HG02763 (cell line): ENCODE results near the gene VWA5B1.

Experiments
- ATAC-seq: cut with Tn5 transposase; IDR thresholded peaks from one replicate; pipeline ENCODE4 v1.9.1; 2021; ENCODE audit warnings: mild to moderate bottlenecking, moderate library complexity; ENCODE audit not compliant: unreplicated experiment

Gene VWA5B1

DNA sequence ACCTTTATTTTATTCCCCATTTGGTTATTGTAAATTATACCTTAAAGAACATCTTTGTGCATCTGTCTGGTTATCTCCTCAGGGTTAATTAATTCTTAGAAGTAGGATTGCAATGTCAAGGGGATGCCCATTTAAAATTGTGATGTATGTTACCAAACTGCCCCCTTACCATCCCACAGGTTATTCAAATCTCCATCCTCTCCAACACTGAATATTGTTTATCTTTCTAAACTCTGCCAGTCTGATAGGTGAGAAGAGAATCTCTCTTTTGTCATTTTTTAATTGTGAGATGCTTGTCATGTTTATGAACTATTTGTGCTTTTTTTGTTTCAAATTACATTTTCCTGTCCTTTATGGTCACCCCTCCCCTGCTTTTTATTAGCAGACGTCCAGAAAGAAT is 55.8 kb downstream of the VWA5B1 start:
- ATAC-seq = no peak

DNA sequence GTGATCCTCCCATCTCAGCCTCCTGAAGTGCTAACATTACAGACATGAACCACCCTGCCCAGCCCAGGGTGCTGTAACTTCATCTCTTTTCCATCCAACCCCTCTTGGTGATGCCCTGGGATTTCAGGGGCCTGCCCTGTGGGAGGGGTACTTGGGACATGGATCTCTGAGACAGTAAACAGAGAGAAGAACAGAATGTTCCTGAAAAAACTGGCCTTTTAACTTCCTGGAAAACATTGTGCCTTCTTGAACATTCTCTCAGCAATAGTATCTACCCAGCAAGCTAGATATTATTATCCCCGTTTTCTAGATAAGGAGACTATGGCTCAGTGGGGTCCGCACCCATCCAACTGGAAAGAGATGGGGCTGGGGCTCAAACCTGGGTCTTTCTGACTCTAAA is 57.0 kb downstream of the VWA5B1 start:
- no peak for ATAC-seq

DNA sequence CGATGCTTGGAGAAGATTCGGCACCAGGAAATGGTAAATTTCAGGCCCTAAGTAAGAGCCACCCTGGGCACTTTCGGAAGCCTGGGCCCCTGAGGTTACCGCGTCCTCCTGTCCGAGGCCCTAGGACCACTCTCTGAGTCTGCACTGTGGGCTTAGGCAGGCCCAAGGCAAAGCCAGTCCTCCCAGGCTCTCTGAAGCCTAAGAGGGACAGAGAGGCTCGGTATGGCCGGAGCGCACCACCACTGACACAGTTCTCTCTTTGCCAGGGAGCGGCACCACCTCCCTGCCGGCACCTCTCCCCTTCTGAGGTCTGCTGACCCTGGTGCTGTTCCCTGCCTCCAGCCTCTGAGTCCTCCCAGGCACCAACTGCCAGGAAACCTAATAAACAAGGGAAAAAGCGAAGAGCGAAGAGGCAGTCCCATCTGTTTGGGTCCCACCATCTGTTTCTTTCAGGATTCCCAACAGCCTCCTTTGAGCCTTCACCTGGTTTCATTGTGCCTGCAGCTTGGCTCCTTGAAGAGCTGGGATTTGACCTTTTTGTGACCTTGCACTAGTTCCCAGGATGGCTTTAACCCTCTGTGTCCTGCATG is 57.7 kb downstream of the VWA5B1 start:
- no peak for ATAC-seq

DNA sequence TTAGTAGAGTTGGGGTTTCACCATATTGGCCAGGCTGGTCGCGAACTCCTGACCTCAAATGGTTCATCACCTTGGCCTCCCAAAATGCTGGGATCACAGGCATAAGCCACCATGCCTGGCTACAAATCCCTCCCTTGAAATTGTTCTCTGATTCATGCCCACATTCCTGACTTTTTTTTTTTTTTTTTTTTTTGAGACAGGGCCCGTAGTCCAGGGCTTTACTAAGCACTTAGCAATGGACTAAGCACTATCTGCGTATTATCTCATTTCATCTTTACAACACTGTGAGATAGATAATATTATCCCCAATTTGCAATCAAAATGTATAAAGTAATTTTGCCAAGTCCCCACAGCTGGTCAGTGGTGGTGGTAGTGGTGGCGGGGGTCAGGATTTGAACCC is 58.9 kb downstream of the VWA5B1 start:
- no peak for ATAC-seq

DNA sequence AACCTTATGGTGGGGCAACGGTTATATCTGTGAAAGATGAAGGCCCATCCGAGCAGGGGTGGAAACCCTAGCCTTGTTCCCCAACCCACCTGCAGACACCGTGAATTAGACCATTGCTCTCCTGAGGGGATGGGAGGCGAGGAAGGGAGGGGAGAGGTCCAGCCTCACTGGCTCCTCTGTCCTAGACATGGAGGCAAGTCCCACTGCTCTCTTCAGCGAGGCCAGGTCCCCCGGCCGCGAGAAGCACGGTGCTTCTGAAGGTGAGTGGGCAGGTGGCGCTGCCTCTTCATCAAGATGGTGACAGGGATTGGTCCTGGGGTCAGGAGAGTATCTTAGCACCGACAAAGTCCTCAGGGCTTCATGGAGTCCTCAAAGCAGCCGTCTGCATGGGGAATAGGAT is 59.3 kb downstream of the VWA5B1 start:
- no peak for ATAC-seq

DNA sequence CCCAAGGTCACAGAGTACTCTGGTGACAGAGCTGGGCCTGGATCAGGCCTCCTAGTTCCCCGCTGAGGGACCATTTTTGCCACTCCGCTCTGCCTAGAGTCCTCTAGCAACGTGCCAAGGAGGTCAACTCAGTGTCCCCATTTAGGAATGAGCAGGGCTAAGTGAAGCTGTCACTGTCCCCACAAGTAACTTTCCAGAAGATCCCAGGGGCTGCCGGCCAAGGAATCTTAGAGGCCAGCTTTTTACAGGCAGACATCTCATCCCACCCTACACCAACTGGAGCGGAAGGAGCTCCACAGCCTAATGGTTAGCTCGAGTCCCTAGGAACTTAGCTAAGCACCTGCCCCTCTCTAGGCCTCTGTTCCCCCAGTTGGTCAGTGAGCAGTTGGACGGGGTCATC is 59.7 kb downstream of the VWA5B1 start:
- ATAC-seq = no peak

DNA sequence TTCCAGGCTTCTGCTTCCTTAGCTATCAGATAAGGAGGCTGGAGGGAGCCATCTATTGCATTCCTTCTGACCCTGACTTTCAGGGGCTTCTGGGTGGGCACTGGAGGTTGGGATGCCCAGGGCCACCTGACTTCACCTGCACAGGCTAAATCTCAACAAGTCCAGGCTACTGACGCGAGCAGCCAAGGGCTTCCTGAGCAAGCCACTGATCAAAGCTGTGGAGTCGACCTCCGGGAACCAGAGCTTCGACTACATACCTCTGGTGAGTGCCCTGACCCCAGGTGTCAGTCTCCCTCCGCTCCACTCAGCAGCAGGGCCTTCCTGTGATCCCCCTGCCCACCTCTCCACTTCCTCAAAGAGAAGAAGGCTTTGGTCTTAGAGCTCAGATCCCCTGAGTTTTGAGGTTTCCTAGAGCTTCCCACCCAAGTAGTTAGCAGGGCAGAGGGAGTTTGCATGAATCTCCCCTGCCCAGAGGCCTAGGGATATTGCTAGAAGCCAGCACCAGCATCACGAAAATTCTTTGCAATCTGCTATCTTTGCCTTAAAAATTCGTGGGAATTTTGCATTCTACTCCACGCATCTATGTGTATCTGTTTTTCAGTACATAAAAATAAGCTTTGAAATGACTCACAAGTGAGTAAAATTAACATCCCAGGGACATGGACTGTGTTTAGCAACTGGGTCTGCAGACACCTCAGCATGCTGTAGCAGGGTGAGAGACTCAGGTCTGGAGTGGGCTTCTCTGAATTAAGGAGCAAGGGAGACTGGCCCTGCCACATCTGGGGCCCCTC is 61.4 kb downstream of the VWA5B1 start:
- ATAC-seq = no peak

DNA sequence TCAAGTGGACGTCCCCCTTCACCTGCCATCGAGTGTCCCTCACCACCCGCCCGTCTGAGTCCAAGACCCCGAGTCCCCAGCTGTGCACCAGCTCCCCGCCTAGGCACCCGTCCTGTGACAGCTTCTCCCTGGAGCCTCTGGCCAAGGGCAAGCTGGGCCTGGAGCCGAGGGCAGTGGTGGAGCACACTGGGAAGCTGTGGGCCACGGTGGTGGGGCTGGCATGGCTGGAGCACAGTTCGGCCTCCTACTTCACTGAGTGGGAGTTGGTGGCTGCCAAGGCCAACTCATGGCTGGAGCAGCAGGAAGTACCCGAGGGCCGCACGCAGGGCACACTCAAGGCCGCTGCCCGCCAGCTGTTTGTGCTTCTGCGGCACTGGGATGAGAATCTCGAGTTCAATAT is 63.2 kb downstream of the VWA5B1 start:
- ATAC-seq = no peak

DNA sequence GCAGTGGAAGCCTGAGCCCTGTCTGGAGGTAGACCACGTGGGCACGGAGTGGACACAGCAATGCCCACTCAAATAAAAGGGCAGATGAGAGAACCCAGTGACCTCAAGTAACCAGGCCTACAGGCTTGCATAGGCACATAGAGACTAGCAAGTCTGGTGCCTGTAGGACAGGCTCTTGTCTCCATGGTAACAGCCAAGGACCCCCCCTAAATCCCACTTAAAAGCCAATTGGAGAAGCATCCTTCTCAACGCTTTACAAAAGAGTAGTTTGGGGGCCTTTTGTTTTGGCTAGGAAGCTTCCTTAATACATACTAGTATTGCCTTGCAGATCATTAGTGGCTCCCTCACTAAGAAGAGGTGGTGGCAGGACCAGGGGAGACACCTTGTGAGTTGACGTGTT is 63.9 kb downstream of the VWA5B1 start:
- no peak for ATAC-seq

DNA sequence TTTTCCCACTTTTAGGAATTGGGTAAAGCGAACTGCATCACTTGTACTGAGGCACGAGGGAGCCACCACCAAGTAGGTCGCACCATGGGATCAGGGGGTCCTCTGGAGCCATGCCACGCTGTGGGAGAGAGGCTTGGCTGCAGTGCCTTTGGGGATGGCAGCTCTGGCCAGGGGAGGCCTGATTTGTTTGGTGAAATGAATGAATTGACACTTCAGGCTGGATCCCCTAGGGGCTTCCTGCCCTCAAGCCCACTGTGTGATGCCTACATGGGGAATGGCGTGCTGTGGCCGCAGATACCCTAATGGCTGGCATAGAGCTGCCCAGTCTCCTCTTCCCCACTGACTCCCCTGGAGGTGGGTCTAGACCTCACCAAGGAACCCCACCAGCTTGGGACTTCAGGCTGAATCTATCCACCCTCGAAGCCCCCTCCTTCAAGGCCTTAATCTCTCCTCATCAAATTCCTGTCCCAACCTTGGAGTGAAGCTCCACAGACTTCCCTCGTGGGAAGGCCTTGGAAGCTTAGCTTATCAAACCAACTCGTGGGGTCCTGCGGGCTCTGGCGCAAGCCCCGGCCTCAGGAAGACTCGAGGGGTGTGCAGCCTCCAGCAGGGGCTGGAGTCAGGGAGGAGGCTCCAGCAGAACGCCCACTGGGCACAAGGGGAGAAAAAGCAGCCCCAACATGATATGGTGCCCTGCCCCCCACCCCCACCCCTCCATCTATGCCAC is 64.6 kb downstream of the VWA5B1 start:
- ATAC-seq = no peak

DNA sequence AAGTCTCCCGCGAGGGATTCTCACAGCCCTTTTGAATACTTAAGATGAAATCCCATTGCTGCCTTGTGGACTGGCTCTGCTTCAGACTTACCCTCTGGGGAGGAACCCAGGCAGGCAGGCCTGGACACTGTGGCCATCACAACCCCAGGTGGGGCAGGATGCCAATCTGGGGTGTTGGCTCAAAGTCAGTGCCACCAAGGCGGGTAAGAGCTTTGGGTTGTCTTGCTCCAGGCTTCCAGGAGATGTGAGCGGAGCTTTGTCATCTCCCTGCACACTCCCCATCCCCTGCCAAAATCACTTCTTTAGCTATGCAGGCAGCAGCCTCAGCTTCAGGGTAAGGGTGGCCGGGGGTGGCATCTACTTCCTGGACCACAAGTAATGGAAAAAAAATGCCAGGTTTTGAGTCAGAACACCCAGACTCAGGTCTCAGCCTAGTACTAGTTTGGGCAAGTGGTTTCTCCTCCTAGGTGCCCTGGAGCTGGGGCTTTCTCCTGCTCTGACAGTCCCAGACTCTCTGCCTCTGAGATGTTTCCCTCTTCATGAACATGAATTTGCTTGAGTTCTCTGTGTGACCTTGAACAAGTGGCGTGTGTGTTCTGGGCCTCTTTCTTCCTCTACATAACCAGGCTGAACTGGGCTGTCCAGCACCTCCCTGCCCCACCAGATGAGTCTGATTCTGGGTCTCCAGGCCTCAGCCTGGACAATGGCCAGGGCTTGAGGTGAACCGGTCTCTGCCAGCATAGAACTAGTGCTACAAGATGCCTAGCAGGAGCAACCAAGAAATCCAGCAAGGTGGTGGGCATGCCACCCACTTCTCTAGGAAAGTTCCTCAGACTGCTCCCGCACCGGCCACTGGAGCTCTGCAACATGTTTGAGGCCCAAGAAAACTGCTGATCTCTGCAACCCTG is 65.4 kb downstream of the VWA5B1 start:
- ATAC-seq = no peak

DNA sequence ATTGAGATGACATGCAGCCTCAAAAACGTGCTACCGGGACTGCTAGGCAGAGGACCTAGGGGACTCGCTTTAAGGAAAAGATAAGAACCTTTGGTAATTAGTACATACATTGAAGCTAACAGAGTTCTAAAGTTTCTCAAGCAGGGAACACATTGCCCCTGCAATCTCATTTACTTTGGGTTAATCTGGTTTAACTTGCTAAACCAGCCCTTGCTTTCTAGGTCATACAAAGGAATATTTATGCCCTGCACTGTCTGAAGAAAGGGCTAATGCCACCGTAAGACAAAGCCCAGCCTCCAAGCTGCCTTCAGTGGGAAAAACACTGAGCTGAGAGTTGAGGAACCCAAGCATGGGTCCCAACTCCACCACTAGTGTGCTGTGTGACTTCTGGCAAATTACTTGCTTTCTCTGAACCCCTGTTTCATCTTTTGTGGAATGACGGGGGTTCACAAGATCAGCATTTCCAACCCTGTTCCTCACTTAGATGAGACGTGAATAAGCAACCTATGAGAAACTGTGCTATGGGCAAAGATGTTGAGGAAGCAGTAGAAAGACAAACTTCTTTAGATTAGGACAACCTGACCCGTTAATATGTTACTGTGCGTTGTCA is 66.3 kb downstream of the VWA5B1 start:
- no peak for ATAC-seq

DNA sequence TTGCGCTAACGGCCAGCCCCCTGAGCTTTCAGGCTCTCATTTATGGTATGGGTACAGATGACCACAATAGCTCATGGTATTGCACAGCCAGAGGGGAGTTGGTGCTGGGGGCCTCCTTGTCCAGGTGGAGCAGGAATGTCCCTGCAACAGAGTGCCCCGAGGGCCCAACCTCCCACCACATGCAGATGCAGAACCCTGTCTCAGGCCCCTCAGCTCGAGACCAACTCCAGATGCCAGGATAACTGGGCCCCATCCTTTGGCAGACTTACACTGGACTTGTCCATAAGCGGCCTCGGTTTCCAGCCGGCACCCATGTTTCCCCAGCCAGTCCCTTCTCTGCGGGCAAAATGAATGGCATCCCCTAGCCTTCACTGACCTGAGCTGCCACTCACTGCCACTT is 67.1 kb downstream of the VWA5B1 start:
- no peak for ATAC-seq

DNA sequence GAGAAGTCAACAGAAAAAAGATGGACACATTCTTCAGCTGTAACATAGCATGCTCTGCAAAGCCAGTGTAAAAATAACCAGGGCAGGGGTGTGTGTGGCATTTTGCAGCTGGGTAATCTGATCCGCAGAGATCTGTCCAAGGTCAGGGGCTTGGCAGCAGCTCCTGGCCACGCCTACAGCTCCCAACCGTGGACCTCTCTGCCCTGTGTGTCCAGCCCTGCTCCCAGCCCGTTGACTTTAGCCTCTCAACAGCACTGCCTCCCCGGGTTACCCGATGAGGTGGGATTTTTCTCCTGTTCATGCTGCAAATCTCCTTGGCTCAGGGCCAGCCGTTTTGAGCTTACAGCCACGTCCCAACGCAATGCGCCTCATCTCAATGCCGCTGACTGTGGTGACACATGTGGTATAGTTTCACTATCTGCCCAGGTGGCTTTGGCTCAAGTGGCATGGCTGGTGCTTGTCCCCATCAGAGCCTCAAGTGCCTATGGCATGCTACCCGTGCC is 68.1 kb downstream of the VWA5B1 start:
- ATAC-seq = no peak

DNA sequence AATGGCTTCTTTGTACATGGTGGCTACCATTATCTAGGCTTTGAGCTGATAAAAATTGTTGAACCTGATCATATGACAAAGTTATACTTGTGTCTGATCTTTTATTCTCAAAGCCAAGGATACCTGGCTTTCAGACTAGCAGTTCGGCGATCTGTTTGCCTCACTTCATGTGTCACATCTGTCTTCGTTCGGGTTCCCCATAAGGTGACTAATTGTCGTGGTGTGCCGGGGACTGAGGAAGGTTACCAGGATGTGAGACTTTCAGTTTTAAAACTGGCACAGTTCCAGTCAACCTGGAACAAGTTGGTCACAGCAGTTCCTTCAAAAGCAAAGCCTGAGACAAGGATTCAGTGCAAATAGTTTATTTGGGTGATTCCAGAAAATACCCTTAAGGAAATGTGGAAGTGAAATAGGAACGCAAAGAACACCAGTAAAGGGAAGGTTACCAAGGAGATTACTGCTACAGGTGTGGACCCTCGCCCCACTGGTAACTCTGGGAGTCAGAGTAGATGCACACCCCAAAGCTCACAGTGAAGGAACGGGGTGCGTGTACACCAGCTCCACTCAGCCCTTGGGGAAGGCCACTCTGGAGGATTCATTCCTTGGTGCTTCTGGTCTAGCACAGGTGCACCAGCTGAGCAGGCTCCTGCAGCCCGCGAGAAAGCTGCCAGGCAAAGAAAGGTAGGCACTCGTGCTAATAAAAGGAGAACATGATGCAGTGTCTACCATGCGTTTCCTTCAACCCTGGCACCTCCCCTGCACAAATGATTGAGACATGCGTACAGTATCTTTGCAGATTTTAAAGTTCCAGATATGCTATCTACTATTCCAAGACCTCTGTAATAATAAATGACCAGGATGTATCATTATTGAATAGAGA is 69.0 kb downstream of the VWA5B1 start:
- ATAC-seq = no peak

DNA sequence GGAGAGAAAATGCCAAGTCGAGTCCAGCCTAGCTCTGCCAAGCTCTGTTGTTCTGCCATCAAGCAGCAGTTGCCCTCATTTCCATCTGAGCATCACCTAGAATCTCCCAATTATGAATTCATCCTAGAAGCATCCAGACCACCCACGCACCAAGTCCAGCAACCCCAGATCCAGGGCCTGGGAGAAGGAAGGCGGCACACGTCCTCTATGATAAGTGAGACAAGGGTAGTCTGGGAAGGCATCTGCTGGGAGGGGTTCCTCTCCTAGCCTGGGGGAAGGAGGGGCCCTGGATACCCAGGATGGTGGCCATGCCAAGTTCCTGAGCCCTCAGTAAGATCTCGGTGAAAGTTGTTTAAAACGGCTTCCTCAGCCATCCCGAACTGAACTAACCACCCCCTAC is 70.7 kb downstream of the VWA5B1 start:
- no peak for ATAC-seq

DNA sequence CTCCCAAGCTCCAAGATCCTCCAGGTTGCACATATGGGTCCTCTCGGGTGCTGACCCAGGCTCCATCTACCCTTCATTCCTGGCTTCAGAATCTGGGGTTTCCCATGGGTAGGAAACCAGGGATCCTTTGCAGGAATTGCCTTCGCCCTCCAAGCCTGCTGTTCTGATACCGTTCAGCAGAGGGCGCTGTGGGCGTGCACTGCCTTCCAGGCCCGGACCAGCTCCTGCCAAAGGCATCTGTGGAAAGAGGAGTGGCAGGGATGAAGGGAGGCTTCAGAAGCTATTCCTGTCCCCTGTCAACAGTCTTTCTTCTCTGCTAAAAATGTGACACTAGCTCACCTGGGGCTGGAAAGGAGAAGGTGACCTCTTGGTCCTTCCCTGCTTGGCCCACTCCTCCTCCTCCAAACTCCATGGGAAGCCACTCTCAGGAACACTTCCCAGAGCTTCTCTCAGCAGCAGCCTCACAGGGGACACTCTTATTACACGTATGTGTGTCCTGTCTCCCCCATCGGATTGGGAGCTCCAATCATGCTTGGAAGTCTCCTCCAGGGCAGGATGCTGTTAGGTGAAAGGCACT is 71.2 kb downstream of the VWA5B1 start:
- ATAC-seq = no peak

DNA sequence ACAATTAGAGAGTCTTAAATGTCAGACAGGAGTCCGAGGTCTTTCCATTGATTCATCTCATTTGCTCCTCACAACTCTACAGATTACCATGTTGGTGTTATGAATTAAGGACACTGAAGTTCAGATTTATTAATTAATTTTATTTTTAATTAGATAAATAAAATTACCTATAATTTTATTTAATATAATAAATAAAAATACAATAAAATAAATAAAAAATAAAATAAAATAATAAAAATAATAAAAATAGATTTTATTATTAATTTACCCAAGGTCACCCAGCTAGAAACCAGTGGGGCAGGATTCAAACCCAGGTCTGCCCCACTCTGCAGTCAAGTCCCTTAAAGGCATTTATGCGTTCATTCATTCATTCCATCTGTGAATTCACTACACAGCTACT is 72.2 kb downstream of the VWA5B1 start:
- ATAC-seq = no peak

DNA sequence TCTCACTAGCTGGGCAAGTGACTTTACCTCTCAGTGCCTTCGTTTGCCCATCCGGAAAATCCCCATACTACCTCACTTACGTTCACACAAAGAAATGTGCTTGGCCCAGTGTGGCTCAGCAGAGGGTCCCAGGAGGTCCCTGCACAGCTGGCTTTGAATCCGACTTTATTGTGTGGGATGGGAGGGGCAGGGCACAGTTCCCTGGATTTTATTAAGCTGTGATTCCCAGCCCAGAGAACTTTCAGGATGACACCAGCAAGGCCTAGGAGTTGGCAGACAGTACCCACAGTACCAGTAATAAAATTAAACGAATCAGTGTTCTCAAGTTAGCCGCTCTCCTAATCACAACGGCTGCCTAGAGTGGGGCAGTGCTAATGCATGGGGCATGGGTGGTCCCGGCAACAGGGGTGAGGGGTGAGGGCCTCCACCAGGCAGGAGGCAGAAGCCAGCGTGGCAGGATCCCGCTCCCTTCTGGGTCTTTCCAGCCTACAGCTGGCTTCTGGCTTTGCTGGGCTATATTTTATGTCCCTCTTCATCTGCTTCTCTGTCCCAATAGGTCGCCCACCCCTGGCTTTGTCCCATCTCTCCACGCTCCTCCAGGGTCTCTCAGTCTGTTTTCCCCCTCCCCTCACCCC is 74.9 kb downstream of the VWA5B1 start:
- ATAC-seq = no peak
